Dermis blood vessel endothelial cell (primary cell): ENCODE measurements around the gene CPHXL. TPM values are rescaled to one million over a fixed set of nuclear protein-coding genes. Genes with fewer than 3 reads are reported as not detected.

Experiments
- DNase-seq: peaks from one replicate; pipeline ENCODE4 v3.0.0; 2010
- total RNA-seq: library from RNA; depleted of rRNA; stranded (reverse); fragments of >200 nt; gene quantifications from 2 replicates; pipeline ENCODE4 v1.2.3, GENCODE V29; 2014

CPHXL gene
- total RNA-seq, 1 donor from 2014 or later = not detected

GRCh38 chr16:75697571-75697970 is 28.7 kb downstream of the CPHXL start:
- no peak for DNase-seq

DNA sequence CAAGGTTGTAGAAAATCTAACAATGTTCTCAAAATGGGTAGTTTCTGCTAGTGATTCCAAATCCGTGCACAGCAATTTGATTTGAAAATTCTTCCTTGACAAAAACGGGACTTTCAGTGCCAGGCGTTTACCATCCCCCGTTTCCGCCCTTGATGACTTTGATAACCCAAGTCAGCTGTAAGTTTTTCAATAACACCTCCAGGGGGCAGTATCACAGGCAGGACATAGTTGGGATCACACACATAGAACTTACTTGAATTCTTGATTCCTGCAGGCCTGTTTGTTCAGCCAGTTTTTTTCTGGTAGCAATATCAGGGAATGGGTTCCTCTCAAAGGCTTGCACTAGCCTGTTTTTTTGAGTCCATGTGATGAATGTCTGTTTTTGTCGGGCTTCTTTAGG is 30.6 kb downstream of the CPHXL start:
- DNase-seq = no peak

DNA sequence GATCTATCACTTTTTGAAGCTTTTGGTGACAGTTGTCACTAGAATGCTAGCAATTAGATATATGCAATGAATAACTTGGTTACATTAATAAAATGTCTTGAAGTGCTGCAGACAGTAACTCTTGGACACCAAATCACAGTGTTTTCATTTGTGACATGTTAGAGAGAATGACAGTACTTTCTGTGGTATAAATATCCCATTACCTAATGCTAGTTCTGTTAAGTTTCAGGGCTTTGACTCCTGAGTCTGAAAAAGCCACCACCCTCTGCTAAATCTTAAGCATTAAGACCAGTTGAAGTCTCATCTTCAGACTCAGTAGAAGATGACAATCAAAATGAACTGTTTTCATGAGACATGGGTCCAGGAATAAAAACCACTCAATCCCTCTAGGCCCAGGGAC is 38.9 kb downstream of the CPHXL start:
- DNase-seq = no peak

- no peak for DNase-seq
These were observed 44.0 kb downstream of the CPHXL start for GRCh38 chr16:75682308-75682707.

DNA sequence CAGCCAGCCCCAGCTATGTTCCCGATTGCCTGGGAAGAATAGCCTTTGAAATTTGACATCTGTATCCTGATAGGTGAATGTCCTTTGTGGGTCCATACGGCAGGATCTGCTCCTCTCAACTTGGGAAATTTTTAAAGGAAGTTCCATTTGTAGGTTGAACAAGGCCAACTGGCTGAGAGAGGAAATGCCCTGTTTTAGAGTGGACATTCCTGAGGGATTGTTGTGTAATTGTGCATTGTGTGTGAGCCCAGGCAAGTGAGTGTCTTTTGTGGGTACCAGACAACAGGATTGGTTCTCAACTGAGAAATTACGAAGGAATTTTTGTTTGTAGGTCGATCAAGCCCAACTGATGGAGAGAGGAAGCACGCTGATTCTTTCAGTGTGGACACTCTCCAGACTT is 46.9 kb downstream of the CPHXL start:
- DNase-seq = peak; percentile 74

DNA sequence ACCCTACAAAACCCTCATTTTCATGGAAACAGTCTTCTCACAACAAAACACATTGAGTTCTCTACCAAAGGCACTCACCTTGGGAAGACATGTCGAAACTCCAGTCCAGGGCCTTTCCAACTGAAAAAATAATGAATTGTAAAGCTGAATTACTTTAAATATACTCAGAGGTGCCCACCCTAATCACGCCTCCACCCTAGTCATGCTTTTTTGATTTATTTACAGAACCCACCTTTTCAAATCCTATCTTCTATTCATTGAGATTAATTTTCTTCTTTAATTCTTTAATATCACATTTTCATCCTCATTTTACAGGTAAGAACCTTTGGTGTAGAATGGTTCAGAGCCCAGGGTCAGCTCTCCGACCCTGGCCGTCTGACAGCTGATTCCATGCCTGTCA is 49.4 kb downstream of the CPHXL start, which contains the start of gene CPHXL2:
Gene CPHXL2 (minus strand): TSS at position 101 of the 400 bp plus-strand sequence. CDS start 10 bp downstream, at position 91.
- no peak for DNase-seq

DNA sequence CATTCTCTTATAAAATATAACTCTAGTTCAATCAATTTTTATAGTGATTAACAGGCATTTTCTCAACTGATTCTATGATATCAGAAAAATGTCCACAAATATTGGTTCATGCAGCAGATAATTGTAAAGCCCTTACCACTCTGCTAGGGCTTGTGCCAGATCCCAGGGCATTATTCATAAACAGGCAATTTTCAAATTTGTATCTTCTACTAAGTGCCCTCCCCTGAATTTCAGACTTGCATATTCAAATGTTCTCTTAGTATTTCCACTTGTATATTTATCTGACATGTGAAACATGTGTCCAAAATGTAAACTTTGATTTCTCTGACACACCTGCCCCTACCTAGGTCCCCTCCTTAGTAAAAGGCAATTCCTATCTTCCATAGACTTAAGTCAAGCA is 58.8 kb downstream of the CPHXL start:
- no peak for DNase-seq

Other genes starting within 250 kb of the CPHXL start
- gene CHST6, start 231.0 kb downstream of the CPHXL start, total RNA-seq = 1.2 and 1.9 TPM in 2 replicates
- not detected in 2 replicates for gene CHST5, start 190.4 kb downstream of the CPHXL start, total RNA-seq
- gene TMEM231, start 170.2 kb downstream of the CPHXL start, total RNA-seq = 8.0 and 13.7 TPM in 2 replicates
- 89.5 and 91.2 TPM in 2 replicates for gene GABARAPL2, start 160.1 kb downstream of the CPHXL start, total RNA-seq
- gene ADAT1, start 103.2 kb downstream of the CPHXL start, total RNA-seq = 99.0 and 104 TPM in 2 replicates
- gene KARS1, start 78.8 kb downstream of the CPHXL start, total RNA-seq = 184 and 218 TPM in 2 replicates
- 54.4 and 66.4 TPM in 2 replicates for gene TERF2IP, start 78.7 kb downstream of the CPHXL start, total RNA-seq
- not detected in 2 replicates for gene CPHXL2, start 49.5 kb downstream of the CPHXL start, total RNA-seq
- not detected in 2 replicates for gene DUXB, start 25.0 kb downstream of the CPHXL start, total RNA-seq